ENCODE data around the gene PIGW. TPM values are rescaled to one million over a fixed set of nuclear protein-coding genes. Genes with fewer than 3 reads are reported as not detected.

The PIGW gene
- total RNA-seq, 1 experiment from 2014 or later = 6.6 TPM

DNA sequence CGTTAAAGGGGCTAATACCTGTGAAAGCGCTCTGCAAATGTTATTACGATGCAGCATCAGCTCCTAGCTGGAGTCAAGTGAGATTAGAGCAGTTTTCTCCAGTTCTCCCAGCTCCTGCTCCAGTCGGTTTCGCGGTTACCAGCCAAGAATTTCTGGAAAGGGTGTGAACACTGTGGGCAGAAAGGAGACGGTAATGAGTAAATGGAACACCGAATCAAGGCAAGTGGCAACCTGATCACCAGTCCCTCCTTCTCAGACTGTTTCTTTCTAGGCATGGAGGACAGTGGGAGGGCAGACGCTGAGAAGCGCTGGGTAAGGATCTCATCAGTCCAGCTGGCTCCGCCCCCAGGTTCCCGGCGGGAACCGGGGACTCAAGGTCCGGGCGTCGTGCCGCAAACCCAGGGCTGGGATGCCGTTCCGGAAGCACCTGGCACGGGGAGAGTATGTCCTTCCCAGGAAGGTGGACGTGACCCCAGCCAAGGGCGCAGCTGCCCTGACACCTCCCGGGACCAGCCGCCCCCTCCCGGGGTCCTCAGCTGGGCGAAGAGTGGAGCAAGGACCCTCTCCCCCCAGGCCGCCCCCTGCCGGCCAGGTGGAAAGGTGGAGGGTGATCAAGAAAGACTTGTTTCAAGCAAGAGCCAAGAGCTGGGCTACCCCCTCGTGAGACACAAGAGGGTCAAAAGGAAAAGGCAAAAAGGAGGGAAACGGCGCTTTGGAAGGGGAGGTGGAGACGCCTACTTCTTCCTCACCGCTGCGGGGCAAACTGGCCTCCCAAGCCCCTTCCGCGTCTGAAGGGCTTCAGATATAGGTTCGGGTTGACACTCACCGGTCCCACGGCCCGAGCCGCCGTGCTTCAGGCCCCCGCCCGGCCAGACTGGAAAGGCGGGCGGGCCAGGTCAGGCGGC, 600 bp upstream of the PIGW start:
- Histone ChIP-seq H3K9me3 (no peaks in the 10 kb centered on the region), H3K27me3 (no peaks in the 10 kb centered on the region), H3K36me3 (peaks cover 84% of the 10 kb centered on the region), H3K4me3 (peak overlapping the region; percentile 100)
- DNase-seq = peak; percentile 79

DNA sequence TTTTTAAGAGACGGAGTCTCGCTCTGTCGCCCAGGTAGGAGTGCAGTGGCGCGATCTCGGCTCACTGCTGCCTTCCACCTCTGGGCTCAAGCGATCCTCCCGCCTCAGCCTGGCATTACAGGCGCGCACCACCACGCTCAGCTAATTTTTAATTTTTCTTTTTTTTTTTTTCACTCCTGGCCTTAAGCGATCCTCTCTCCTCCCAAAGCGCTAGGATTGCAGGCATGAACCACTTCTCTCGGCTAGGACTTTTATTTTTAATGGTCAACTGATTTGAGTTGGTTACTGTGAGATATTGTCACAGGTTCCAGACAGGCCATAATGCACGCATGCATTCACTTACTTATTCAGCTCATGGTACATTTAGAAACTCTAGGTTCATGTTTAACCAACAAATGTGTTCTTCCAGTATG, 888 bp downstream of the PIGW start:
- no peaks in the 10 kb centered on the region for H3K27me3 ChIP-seq
- peak overlapping the region; percentile 100 for H3K4me3 ChIP-seq
- DNase-seq = no peak
- H3K9me3 ChIP-seq = no peaks in the 10 kb centered on the region
- peaks cover 82% of the 10 kb centered on the region for H3K36me3 ChIP-seq

DNA sequence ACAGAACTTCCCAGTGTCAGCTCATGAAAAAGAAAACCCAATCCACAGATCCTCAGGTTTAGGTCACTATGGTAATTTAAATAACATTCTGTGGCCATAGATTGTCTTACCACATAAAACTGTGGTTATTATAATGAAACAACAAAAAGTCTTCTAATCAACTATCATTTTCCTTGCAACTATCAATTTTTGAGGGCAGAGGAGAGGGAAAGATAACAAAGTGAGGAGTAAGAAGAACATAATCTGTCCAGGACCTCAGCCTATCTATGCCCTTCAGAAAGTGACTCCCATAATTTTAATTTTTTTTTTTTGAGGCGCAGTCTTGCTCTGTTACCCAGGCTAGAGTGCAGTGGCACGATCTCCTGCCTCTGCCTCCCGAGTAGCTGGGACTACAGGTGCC, 5.9 kb downstream of the PIGW start:
- Histone ChIP-seq H3K27me3 (no peaks in the 10 kb centered on the region), H3K4me3 (no peak overlapping the region), H3K36me3 (peaks cover 72% of the 10 kb centered on the region), H3K9me3 (no peaks in the 10 kb centered on the region)
- DNase-seq = no peak

DNA sequence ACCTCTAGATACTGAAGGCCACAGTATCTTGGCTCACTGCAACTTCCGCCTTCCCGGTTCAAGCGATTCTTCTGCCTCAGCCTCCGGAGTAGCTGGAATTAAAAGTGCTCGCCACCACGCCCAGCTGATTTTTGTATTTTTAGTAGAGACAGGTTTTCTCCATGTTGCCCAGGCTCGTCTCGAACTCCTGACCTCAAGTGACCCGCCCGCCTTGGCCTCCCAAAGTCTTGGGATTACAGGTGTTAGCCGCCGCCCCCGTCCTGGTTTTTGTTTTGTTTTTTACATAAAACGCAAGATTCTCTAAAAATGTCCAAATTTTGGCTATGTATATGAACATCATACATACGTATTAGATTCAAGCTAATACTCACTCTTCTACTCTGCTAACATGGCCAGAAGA, 8.0 kb downstream of the PIGW start:
- H3K36me3 ChIP-seq = peaks cover 74% of the 10 kb centered on the region
- H3K27me3 ChIP-seq = no peaks in the 10 kb centered on the region
- H3K4me3 ChIP-seq = no peak overlapping the region
- no peak for DNase-seq
- H3K9me3 ChIP-seq = no peaks in the 10 kb centered on the region

DNA sequence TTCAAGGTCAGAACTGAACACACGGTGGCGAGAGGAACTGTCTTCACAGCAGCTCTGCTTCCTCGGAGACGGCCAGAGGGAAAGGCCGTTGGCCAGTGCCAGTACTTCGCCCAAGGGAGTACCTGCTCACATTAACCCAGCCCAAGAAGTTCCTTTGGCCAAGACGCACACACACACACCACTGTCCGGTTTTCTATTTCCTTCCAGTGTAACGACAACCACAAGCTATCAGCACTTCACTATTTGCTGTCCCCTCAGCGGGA, 9.2 kb downstream of the PIGW start:
- peak; percentile 52 for DNase-seq
- no peaks in the 10 kb centered on the region for H3K9me3 ChIP-seq
- H3K4me3 ChIP-seq = peak overlapping the region; percentile 98
- H3K27me3 ChIP-seq = no peaks in the 10 kb centered on the region
- H3K36me3 ChIP-seq = peaks cover 71% of the 10 kb centered on the region

DNA sequence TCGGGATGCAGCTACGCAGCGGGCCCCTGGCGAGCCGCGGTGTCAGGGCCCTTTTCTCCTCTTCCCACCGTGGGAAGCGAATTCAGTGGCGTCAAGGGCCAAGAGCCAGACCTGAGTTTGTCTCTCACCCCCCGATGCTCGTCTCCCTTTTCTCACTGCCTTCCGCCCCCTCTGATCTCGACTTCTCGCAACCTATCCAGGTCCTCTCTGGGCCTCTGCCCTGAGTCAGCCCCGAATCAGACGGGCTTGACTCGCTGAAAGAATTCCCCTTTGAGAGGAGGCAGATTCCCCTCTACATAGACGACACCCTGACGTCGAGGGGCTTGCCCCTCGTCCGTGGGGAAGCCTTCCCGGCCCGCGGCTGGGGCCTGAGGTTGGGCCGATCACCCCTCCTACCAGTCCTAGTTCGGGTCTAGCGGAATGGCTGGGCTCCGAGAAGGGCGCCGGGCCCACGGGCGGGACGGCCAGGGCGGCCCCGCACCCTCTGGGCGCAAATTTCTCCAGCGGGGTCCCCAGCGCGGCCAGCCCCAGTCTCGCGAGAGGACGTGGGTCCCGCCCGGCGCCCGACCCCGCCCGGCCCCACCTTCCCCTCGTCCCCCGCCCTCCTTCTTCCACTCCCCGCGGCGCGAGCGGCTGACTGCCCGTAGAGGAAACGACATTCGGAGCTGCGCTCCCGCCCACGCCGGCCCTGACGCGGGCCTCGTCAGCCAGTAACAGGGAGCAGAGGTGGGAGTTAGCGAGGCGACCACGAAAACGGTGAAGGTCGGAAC, 9.7 kb downstream of the PIGW start, which contains the start of gene GGNBP2:
GGNBP2 (plus strand) TSS at position 613 of the 770 bp plus-strand sequence. CDS start 806 bp downstream, outside the sequence.
- peak; percentile 95 for DNase-seq
- Histone ChIP-seq H3K27me3 (no peaks in the 10 kb centered on the region), H3K4me3 (peak within 1 kb of the TSS; percentile 98), H3K36me3 (peaks cover 69% of the 10 kb centered on the region), H3K9me3 (no peaks in the 10 kb centered on the region)

DNA sequence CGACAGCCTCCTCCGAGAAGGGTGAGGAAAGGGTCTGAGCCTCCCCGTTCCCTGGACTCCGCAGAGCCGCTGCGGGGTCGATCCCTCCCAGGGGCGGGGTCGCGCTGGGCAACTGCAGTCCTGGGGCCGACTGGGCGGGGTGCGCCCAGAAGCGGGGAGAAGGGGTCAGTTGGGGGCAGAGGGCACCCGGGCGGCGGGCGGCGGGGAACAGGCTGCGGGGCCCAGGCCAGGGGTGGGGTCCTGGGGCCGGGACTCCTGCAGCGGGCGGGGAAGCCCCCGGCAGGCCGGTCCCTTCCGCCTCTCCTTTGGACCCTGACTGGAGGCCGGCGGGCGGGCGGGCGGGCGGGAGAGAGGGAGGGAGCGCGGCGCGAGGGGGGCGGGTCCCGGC, 10.3 kb downstream of the PIGW start:
- H3K4me3 ChIP-seq = peak overlapping the region; percentile 98
- no peak for DNase-seq
- H3K9me3 ChIP-seq = no peaks in the 10 kb centered on the region
- no peaks in the 10 kb centered on the region for H3K27me3 ChIP-seq
- H3K36me3 ChIP-seq = peaks cover 65% of the 10 kb centered on the region

DNA sequence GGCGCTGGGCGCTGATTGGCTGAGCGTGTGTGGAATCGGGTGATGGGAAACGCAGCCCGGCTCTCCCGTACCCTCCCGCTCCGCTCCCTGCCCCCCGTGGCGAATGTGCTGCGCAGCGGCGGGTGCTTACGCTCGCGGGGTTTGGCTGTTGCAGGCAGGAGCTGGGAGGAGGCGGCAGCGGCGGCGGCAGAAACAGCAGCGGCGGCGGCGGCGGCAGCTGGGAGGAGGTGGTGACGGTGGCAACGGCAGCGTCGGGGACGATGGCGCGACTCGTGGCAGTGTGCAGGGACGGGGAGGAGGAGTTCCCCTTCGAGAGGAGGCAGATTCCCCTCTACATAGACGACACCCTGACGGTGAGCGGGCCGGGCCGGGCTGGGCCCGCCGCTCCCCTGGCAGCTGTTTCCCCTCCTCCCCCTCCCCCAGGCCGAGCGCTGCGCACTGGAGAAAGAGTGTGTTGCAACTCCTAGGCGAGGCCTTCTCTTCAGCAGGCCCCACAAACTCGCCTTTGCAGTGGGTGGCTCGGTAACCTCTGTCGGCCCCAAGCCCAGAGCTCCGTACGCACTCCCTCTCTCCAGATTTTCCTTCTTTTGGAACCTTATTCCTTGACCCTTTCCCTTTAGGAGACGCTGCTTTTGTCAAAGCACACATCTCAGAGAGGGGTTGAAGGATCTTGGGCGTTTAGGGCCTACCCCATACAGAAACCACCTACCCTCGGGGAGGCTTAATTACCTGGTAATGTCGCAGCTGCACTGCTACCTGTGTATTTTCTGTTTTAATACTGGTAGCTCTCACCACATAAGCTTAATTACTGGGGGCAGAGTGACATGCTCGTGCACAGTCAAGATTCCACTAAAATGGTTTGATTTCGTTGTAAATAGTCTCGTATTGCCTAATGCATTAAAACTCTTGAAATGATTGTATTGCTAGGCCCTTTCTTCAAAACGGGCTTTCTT, 11.0 kb downstream of the PIGW start:
- H3K9me3 ChIP-seq = no peaks in the 10 kb centered on the region
- H3K36me3 ChIP-seq = peaks cover 66% of the 10 kb centered on the region

DNA sequence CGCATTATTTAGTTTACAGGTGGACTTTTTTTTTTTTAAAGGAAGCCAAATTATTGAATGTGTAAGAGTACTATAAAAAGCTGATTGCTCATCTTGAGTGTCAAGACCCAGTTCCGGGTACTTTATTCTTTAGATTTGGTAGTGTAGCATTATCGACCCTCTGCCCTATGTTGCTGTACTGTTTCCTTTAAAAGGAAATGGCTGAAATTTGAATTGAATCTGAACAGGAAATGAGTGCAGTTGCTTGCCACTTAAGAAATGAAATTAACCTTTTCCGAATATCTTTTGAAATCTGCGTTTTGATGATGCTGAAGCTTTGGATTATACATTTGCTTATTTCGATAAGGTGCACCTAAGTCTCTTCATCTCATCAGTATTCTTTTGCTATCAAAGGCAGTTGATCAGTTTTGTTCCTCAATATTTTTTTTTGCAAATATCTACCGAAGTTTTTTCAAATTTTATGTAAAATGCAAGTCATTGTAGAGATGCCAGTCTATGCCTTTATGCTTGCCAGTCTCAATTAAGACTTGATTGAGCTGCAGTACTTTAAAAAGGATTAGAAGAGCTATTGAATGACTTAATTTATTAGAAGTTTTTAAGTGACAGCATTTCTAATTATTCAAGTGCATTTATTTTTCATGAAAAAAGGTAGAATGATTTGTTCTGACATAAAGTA, 11.8 kb downstream of the PIGW start:
- Histone ChIP-seq H3K9me3 (no peaks in the 10 kb centered on the region), H3K27me3 (no peaks in the 10 kb centered on the region), H3K4me3 (peak overlapping the region; percentile 98), H3K36me3 (peaks cover 69% of the 10 kb centered on the region)
- no peak for DNase-seq

More for the DNA sequence above, 11.0 kb downstream of the PIGW start:
- DNase-seq = peak; percentile 99
- no peaks in the 10 kb centered on the region for H3K27me3 ChIP-seq
- H3K4me3 ChIP-seq = peak overlapping the region; percentile 98

DNA sequence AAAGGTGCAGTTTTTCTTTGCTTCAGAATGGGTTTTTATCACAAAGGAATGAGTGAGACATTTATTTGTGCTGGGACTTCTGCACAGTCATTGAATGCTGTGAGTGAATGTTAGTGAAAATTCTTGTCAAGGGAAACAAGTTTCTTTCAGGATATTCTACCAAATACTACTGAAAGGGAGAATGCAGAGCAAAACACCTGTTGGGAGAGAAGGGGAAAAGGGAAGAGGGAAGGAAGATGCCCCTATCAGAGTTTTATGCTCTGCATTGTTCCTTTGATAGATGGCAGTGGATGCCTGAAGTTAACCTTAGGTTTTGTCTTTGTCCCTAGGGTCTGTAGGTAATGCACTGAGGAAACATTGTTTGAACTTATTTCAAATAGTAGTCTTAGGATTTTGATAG, 13.0 kb downstream of the PIGW start:
- H3K4me3 ChIP-seq = peak overlapping the region; percentile 98
- no peak for DNase-seq
- no peaks in the 10 kb centered on the region for H3K9me3 ChIP-seq
- no peaks in the 10 kb centered on the region for H3K27me3 ChIP-seq
- H3K36me3 ChIP-seq = peaks cover 77% of the 10 kb centered on the region

DNA sequence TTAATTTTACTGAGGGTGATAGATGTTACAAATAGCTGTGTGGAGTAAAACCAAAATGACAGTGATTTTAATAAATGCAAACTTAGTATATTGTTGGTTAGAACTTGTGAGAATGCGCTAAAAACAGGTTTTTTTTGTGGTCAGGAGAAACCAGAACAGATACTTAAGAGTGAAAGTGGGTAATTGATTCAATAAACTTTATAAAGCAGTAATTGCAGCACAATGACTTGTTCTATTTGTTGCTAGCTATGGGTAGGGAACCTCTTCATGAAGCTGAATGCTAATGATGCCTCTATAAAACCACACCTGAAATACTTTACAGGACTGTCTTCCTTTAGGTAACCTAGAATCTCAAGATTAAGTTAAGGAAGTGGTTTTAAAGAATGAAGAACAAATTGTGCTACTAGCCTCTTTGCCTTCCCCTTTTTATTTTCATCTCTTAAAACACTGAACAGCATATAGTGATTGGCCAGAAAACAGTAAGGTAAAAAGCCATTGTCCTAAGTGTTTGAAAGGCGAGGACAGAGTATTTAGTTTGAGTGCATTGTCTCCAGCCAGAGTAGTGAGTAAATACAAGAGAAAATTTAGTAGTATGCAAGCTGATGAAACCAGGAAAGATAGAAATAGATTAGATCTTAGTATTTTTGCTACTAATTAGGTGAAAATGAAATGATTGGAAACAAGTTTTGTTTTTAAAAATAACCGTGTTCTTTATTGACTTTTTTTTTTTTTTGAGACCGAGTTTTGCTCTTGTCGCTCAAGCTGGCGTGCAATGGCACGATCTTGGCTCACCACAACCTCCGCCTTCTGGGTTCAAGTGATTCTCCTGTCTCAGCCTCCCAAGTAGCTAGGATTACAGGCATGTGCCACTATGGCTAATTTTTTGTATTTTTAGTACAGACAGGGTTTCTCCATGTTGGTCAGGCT, 16.0 kb downstream of the PIGW start:
- Histone ChIP-seq H3K4me3 (no peak overlapping the region), H3K27me3 (no peaks in the 10 kb centered on the region), H3K36me3 (peaks cover 77% of the 10 kb centered on the region), H3K9me3 (no peaks in the 10 kb centered on the region)
- DNase-seq = no peak

DNA sequence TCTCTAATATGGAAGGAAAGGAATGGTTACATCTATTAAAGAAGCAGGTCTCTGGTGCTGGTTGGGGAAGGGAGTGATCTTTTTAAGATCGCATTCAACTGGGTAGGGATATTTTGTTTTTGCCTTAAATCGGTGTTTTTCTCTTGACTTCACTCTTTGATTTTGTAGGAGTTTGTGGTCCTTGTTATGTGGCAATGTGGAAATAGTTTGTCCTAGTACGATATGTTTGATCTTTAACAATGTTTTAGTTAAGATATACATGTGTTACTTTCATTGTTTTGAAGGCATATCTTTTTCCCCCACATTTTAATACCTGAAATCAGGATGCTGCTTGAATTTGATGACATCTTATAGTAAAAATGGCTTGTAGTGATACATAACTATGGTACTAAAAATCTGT, 18.7 kb downstream of the PIGW start:
- DNase-seq = no peak
- H3K27me3 ChIP-seq = no peaks in the 10 kb centered on the region
- H3K9me3 ChIP-seq = no peaks in the 10 kb centered on the region
- no peak overlapping the region for H3K4me3 ChIP-seq
- peaks cover 74% of the 10 kb centered on the region for H3K36me3 ChIP-seq

DNA sequence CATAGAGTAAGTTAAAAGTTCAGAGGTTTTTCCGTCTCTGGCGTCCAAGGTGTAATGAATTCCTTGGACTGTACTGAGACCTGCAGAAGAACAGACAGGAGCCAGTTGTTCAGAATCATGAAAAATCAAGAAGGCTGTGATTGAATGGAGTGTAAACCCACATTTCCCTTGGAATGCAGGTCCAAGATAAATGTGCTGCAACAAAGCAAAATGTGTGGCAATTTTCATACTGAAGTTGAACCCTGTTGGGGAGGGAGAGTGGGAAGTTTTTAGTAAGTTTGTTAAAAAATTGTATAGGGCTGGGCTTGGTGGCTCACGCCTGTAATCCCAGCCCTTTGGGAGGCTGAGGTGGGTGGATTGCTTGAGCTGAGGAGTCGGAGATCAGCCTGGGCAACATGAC, 31.3 kb downstream of the PIGW start:
- Histone ChIP-seq H3K36me3 (peaks cover 79% of the 10 kb centered on the region), H3K4me3 (no peak overlapping the region), H3K9me3 (no peaks in the 10 kb centered on the region), H3K27me3 (no peaks in the 10 kb centered on the region)
- DNase-seq = no peak

DNA sequence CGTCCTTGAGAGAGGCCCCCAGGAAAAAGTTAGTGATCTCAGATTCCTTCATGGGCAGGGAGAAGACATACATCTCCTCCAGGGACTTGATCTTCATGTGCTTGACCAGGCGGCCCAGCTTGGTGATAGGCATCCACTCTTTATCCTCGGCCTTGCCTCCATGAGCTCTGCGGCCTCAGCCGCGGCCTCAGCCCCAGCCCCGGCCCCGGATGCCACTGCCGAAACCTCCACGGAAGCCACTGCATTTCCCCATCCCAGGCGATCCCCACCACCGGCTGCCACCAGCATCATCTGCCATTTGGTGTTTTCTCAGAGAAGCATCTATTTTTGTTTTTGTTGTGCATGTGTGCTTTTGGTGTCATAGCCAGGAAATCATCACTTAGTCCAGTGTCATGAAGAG, 40.2 kb downstream of the PIGW start:
- peaks cover 83% of the 10 kb centered on the region for H3K36me3 ChIP-seq
- no peak for DNase-seq
- H3K27me3 ChIP-seq = no peaks in the 10 kb centered on the region
- H3K9me3 ChIP-seq = no peaks in the 10 kb centered on the region
- no peak overlapping the region for H3K4me3 ChIP-seq

DNA sequence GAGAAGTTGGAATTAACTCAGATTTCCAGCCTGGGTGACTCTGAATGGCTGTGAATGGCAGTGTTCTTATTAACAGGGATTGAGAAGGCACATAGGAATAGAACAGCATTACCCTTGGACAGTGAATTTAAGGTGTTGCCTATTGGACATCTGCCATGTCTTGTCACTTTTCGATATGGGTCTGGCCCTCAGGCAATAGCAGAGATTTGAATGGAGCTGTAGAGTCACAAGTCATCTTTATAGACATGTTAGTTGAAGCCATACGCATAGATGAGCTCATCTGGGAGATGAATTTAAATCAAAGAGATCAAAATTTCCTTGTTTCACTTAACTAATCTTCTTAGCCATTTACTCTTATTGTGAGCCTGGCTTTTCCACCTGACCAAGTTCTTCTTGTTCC, 42.0 kb downstream of the PIGW start:
- Histone ChIP-seq H3K36me3 (peaks cover 83% of the 10 kb centered on the region), H3K27me3 (no peaks in the 10 kb centered on the region), H3K9me3 (no peaks in the 10 kb centered on the region), H3K4me3 (no peak overlapping the region)
- no peak for DNase-seq

Measured in MG63 (cell line).